ENCODE results near the gene PKN2.
"Not testable (repeated sequence)": the region's sequence is repeated elsewhere in the genome, so short reads cannot be mapped to it uniquely, and the experiment has no call there.

The PKN2 gene

GRCh38 chr1:88680911-88681622, 3.0 kb upstream of the PKN2 start:
- DNase-seq: no peak

GRCh38 chr1:88684482-88685258, 597 bp downstream of the PKN2 start:
- DNase-seq: peak; percentile 70 to 78

DNA sequence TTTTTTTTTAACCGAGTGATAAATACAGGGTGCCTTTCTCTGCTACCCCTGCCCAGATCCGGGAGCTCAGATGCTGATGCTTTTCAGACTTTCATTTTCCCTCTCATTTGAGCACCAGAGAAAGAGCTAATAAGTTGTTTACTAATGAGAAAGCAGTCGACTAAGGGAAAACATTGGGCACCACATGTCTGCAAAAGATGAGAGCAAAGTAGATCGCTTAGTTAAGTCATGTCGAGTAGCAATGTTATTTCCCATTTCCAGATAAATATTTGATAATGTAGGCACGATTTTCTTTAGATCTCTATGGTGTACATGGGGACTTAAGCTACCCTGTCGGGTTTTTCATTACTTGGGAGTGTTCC, 1.2 kb downstream of the PKN2 start:
- no peak for DNase-seq

DNA sequence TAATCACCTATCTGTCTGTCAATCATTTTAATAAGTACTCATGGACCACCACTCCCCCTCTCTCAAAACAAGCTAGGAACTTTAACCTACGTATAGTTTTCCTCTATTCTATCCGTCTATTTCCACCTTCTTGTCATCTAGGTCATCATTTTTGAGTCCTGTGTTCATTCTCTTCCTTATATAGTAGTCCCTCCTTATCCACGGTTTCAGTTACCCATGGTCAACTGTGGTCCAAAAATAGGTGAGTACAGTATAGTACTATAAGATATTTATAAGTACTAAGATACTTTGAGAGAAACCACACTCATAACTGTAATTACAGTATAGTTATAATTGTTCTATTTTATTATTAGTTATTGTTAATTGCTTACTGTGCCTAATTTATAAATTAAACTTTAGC, 7.5 kb downstream of the PKN2 start:
- no peak for DNase-seq

- DNase-seq: no peak
Measured at GRCh38 chr1:88695781-88696180, 11.7 kb downstream of the PKN2 start.

DNA sequence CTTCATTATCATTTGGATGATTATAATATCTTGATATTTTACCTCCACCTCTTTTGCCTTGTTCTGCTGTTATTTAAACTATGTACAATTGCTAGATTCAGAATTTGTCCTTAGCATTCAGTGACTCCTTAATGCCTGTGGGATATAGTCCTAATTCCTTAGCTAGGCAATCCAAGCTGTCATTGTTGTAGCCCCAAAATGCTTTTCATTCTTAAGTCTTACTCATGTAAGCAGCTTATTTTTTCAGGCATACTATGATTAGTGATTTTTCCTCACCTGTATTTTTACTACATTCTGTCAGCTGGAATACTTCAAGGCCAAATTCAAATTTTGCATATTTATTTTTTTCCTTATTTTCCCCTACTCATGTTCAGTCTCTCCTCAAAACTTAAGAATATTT, 13.4 kb downstream of the PKN2 start:
- no peak for DNase-seq

DNA sequence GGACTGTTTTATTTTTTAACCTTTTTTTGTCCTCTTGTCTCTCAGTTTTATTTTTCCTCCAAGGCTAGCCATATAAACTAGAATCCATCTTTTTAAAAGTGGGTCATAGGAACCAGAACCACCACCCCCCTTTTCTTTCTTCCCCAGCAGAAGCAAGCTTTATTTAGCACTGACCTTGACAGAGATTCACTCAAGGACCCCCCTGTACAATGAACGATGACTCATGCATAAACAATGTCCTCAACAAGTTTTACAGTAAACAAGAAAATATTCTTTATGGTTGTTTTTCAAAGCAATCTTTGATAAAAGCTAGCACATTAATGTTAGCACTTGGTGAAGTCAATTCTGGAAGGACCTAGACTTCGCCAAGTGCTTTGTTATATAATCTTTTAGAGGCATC, 14.1 kb downstream of the PKN2 start:
- no peak for DNase-seq

GRCh38 chr1:88698764-88699163, 14.7 kb downstream of the PKN2 start:
- no peak for DNase-seq

- no peak for DNase-seq
Measured at GRCh38 chr1:88700425-88701013, 16.4 kb downstream of the PKN2 start.

- DNase-seq: no peak
Measured at GRCh38 chr1:88701275-88701674, 17.2 kb downstream of the PKN2 start.

DNA sequence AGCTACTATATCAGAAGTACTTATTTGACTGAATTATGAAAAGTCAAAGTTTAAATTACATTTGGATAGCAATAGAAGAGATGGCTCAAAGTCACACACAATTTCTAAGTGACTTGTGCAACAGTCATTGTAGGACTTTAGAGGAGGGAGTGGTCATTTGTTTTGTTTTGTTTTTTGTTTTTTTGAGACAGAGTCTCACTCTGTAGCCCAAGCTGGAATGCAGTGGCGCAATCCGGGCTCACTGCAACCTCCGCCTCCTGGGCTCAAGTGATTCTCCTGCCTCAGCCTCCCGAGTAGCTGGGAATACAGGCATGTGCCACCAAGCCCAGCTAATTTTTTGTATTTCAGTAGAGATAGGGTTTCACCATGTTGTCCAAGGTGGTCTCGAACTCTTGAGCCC, 17.7 kb downstream of the PKN2 start:
- DNase-seq: not testable (repeated sequence)

DNA sequence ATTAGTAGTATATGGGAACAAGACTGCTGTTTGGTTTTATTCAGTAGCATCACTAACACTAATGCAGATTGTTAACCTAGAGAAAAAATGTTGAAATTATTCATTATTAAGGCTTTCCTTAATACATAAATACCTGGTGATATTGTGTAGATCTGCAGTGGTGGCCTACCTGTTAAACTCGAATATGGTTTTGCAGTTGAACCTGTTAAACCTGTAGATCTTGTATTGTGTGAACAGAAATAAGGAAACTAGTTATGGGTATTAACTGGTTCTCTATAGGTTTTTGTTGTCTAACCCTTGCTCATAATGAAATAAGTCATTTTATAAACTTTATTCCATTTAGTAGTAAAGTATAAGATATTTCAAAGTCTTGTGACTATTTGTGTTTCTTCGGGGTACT, 23.9 kb downstream of the PKN2 start:
- DNase-seq: no peak

DNA sequence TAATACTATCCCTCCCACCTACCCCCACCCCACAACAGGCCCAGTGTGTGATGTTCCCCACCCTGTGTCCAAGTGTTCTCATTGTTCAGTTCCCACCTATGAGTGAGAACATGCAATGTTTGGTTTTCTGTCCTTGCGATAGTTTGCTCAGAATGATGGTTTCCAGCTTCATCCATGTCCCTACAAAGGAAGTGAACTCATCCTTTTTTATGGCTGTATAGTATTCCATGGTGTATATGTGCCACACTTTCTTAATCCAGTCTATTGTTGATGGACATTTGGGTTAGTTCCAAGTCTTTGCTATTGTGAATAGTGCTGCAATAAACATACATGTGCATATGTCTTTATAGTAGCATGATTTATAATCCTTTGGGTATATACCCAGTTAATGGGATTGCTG, 28.8 kb downstream of the PKN2 start:
- not testable (repeated sequence) for DNase-seq

DNA sequence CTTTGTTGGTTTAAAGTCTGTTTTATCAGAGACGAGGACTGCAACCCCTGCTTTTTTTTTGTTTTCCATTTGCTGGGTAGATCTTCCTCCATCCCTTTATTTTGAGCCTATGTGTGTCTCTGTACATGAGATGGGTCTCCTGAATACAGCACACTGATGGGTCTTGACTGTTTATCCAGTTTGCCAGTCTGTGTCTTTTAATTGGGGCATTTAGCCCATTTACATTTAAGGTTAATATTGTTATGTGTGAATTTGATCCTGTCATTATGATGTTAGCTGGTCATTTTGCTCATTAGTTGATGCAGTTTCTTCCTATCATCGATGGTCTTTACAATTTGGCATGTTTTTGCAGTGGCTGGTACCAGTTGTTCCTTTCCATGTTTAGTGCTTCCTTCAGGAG, 32.5 kb downstream of the PKN2 start:
- DNase-seq: not testable (repeated sequence)

GRCh38 chr1:88722492-88722891, 38.4 kb downstream of the PKN2 start:
- no peak for DNase-seq

GRCh38 chr1:88726697-88727096, 42.6 kb downstream of the PKN2 start:
- DNase-seq: no peak

DNA sequence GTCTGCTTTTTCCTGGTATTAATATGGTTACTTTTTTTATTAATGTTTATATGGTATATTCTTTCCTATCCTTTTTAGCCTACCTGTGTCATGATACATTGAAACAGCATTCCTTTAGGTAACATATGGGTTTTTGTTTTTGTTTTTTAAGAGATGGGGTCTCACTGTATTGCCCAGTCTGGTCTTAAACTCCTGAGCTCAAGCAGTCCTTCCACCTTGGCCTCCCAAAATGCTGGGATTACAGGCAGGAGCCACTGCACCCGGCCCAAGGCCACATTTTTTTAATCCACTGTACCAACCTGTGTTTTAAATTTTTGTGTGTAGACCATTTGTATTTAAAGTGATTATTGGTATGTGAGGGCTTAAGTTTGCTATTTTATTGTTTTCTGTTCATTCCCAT, 43.1 kb downstream of the PKN2 start:
- no peak for DNase-seq

DNA sequence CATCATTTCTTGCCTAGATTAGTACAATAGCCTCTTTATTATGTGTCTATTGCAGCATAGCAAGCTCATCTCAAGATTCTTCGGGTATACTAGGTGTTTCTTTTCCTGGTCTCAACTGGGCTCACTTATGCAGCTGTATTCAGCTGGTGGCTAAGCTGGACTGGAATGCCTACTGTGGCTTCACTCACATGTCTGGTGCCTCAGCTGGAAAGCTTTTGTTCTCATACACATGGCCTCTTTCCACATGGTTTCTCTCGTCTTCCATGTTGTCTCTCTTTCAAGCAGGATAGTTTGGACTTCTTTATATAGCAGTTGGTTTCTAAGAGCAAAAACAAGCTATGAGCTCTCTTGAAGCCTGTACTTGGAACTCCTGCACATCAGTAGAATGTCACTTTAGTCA, 45.2 kb downstream of the PKN2 start:
- DNase-seq: no peak

GRCh38 chr1:88730132-88730675, 46.1 kb downstream of the PKN2 start:
- DNase-seq: no peak

DNA sequence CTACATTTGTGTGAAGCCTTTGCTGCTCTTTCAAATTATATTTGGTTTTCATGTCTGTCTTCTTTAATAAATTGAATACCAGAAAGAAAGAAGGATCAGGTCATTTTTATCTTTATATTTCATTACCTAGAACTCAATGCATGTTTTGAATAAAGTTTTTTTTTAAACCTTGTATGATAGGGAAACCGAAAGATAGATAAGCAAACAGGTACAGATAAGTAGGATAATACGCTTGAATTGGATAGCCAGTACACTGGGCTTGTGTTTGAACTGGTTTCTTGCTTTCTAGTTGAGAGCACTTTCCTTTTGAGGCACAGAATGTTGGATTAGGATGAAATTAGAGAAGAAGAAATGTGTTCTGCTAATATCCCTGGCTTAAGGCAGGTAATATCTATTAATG, 46.9 kb downstream of the PKN2 start:
- no peak for DNase-seq

DNA sequence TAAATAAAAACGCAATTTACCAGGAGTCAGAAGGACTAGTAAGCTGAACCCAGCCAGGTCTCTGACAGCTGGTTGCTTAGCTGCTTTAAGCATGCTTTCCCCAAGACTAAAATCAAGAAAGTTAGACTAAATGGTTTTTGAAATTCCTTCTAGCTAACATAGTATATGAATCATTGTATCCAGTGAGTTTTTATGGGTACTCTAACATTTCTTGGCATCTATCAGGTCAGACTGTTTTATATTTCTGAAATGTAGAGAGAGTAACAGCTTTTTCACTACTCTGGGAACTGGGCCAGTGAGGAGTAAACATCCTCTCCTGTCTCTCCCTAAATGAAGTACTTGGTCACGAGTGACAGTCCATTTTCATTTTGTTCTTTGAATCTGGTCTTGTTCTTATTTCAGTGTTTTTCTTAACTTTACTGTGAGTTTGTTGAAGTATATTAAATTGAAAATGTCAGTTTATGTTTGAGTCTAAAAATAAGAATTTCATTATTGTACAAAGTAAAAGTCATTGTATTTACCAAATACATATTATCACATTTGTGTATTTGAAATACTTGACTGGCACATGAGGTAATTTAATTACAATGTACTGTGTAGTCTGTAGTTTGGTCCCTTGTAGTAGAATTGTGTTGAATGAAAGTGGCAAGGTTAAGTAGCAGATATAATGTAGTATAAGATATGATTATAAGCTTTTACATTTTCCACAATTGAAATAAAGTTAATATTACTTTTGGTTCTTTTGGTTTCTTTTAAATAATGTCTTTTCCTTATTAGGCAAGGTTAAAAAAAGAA, 47.6 kb downstream of the PKN2 start:
- no peak for DNase-seq

DNA sequence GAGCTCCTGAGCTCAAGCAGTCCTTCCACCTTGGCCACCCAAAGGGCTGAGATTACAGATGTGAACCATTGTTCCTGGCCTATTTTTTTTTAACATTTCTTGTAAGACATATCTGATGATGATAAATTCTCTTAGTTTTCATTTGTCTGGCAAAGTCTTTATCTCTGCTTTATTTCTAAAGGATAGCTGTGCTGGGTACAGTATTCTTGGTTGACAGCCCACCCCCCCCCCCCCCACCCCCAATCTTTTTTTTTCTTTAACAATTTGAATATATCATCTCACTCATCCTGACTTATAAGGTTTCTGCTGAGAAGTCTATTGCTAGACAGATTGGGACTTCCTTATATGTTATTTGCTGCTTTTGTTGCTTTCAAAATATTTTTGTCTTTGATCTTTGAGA, 51.3 kb downstream of the PKN2 start:
- no peak for DNase-seq

GRCh38 chr1:88735909-88736308, 51.8 kb downstream of the PKN2 start:
- DNase-seq: no peak

All from activated T-cell treated with anti-CD3 and anti-CD28 coated beads, Interleukin-2, amount 50 U/mL, for 48 hours (primary cell).